Hepatocyte (in vitro differentiated cells): ENCODE results near the gene PRSS21. TPM values are rescaled to one million over a fixed set of nuclear protein-coding genes. Genes with fewer than 3 reads are reported as not detected.
A peak's percentile ranks its signal among the peaks of the same experiment; 100 is the strongest.

Experiments used
- DNase-seq: peaks from one replicate; pipeline ENCODE4 v3.0.0-alpha.2; 2016; ENCODE audit warnings: low spot score
- H2AFZ ChIP-seq: fragments of 200-600 bp; sonication (generic); 2 replicates; pipeline ENCODE4 v1.6.0; 2016; ENCODE audit warnings: antibody characterized with exemption, mild to moderate bottlenecking
- H3K27ac ChIP-seq: fragments of 200-600 bp; sonication (generic); 2 replicates; pipeline ENCODE4 v1.5.1; 2016; ENCODE audit warnings: mild to moderate bottlenecking
- H3K27me3 ChIP-seq: fragments of 200-600 bp; sonication (generic); 2 replicates; pipeline ENCODE4 v1.6.1; 2016
- H3K36me3 ChIP-seq: fragments of 200-600 bp; sonication (generic); replicated peaks from 2 replicates; pipeline ENCODE4 v1.5.1; 2016; ENCODE audit warnings: low read depth; ENCODE audit not compliant: insufficient read depth
- H3K4me1 ChIP-seq: fragments of 200-600 bp; sonication (generic); 2 replicates; pipeline ENCODE4 v1.5.1; 2016; ENCODE audit warnings: mild to moderate bottlenecking, moderate library complexity; ENCODE audit not compliant: insufficient read depth
- H3K4me2 ChIP-seq: fragments of 200-600 bp; sonication (generic); 2 replicates; pipeline ENCODE4 v1.6.0; 2016
- H3K4me3 ChIP-seq: fragments of 200-600 bp; sonication (generic); 2 replicates; pipeline ENCODE4 v1.5.1; 2016; ENCODE audit warnings: mild to moderate bottlenecking
- H3K79me2 ChIP-seq: fragments of 200-600 bp; sonication (generic); 2 replicates; pipeline ENCODE4 v1.6.0; 2017; ENCODE audit warnings: mild to moderate bottlenecking
- H3K9me2 ChIP-seq: fragments of 200-600 bp; sonication (generic); replicated peaks from 2 replicates; pipeline ENCODE4 v1.6.0; 2017; ENCODE audit warnings: mild to moderate bottlenecking; ENCODE audit not compliant: insufficient read depth
- H3K9me3 ChIP-seq: fragments of 200-600 bp; sonication (generic); 2 replicates; pipeline ENCODE4 v1.5.1; 2016; ENCODE audit warnings: low read depth, mild to moderate bottlenecking
- H4K20me1 ChIP-seq: fragments of 200-600 bp; sonication (generic); 2 replicates; pipeline ENCODE4 v1.6.0; 2016; ENCODE audit warnings: mild to moderate bottlenecking; ENCODE audit not compliant: insufficient read depth, poor library complexity, severe bottlenecking
- CTCF ChIP-seq: fragments of 200-600 bp; sonication (generic); IDR thresholded peaks from 2 replicates; pipeline ENCODE4 v1.5.1; 2016; ENCODE audit warnings: antibody characterized with exemption, mild to moderate bottlenecking; ENCODE audit not compliant: poor library complexity
- EZH2 ChIP-seq: fragments of 200-600 bp; sonication (generic); IDR thresholded peaks from 2 replicates; pipeline ENCODE4 v1.6.1; 2016; ENCODE audit warnings: antibody characterized with exemption, mild to moderate bottlenecking, borderline replicate concordance
- EZH2phosphoT487 ChIP-seq: fragments of 200-600 bp; sonication (generic); IDR thresholded peaks from one replicate; pipeline ENCODE4 v1.6.1; 2018; ENCODE audit warnings: antibody characterized with exemption, mild to moderate bottlenecking, low read depth, moderate library complexity; ENCODE audit not compliant: unreplicated experiment, severe bottlenecking
- WGBS: methylation state at CpG from one replicate; pipeline ENCODE4 v1.1.6; 2016; ENCODE audit warnings: low lambda C conversion rate; ENCODE audit errors: missing lambda C conversion rate; 5-methylcytosine and 5-hydroxymethylcytosine counted together
- polyA plus RNA-seq: library from polyadenylated mRNA; unstranded; fragments of >200 nt; fragmentation: Nextera tagmentation; extraction: Ambion mirVana; gene quantifications from 2 replicates; pipeline ENCODE4 v1.2.1, GENCODE V29; 2016
- total RNA-seq: library from RNA; depleted of rRNA; stranded (reverse); fragments of >200 nt; gene quantifications from 2 replicates; pipeline ENCODE4 v1.2.3, GENCODE V29; 2014

PRSS21 gene
- total and polyA plus RNA-seq, 2 experiments from 2014 or later, result not detected

- H3K4me1 ChIP-seq, result peaks cover 3% of the 10 kb centered on the region
- no peaks in the 10 kb centered on the region for H4K20me1 ChIP-seq
- WGBS, result 86% methylated on average over 8 of the region's 8 CpGs
- H3K36me3 ChIP-seq, result no peaks in the 10 kb centered on the region
- H3K27me3 ChIP-seq, result no peaks in the 10 kb centered on the region
- H3K4me2 ChIP-seq, result no peak overlapping the region
- H2AFZ ChIP-seq, result no peak overlapping the region
- H3K79me2 ChIP-seq, result no peaks in the 10 kb centered on the region
- no peaks in the 10 kb centered on the region for H3K9me3 ChIP-seq
- no peak for DNase-seq
- H3K27ac ChIP-seq, result no peak overlapping the region
- no peak for TF ChIP-seq EZH2
- no peak overlapping the region for H3K4me3 ChIP-seq
- no peaks in the 10 kb centered on the region for H3K9me2 ChIP-seq
Measured at GRCh38 chr16:2791174-2791573, 25.9 kb upstream of the PRSS21 start.

- no peaks in the 10 kb centered on the region for H4K20me1 ChIP-seq
- H3K79me2 ChIP-seq, result no peaks in the 10 kb centered on the region
- no peak overlapping the region for H3K4me3 ChIP-seq
- H3K9me2 ChIP-seq, result no peaks in the 10 kb centered on the region
- no peaks in the 10 kb centered on the region for H3K36me3 ChIP-seq
- no peak for DNase-seq
- no peaks in the 10 kb centered on the region for H3K9me3 ChIP-seq
- H2AFZ ChIP-seq, result no peak overlapping the region
- H3K27ac ChIP-seq, result no peak overlapping the region
- H3K4me2 ChIP-seq, result no peak overlapping the region
- H3K27me3 ChIP-seq, result no peaks in the 10 kb centered on the region
- H3K4me1 ChIP-seq, result peaks cover 3% of the 10 kb centered on the region
- WGBS, result 92% methylated on average over 10 of the region's 10 CpGs
- no peak for TF ChIP-seq EZH2
- no peak for TF ChIP-seq EZH2phosphoT487
- no peak for TF ChIP-seq CTCF
Measured at GRCh38 chr16:2792940-2793339, 24.1 kb upstream of the PRSS21 start.

- Histone ChIP-seq H3K27me3 (no peaks in the 10 kb centered on the region), H3K4me1 (peaks cover 12% of the 10 kb centered on the region), H3K36me3 (no peaks in the 10 kb centered on the region), H4K20me1 (no peaks in the 10 kb centered on the region), H3K4me2 (no peak overlapping the region), H3K9me2 (no peaks in the 10 kb centered on the region), H3K79me2 (no peaks in the 10 kb centered on the region), H3K4me3 (no peak overlapping the region), H2AFZ (no peak overlapping the region), H3K27ac (peak overlapping the region; percentile 89), H3K9me3 (no peaks in the 10 kb centered on the region)
- TF ChIP-seq EZH2 (no peak), EZH2phosphoT487 (no peak), CTCF (no peak)
- DNase-seq, result peak; percentile 60
- 74% methylated on average over 7 of the region's 7 CpGs for WGBS
Measured at GRCh38 chr16:2795395-2796143, 21.5 kb upstream of the PRSS21 start.

- Histone ChIP-seq H3K36me3 (no peaks in the 10 kb centered on the region), H3K9me2 (no peaks in the 10 kb centered on the region), H3K27ac (peak overlapping the region; percentile 98), H3K79me2 (no peaks in the 10 kb centered on the region), H3K4me3 (no peak overlapping the region), H4K20me1 (no peaks in the 10 kb centered on the region), H3K9me3 (no peaks in the 10 kb centered on the region), H3K27me3 (no peaks in the 10 kb centered on the region), H3K4me1 (peaks cover 12% of the 10 kb centered on the region), H3K4me2 (no peak overlapping the region), H2AFZ (no peak overlapping the region)
- DNase-seq, result no peak
- over 99% methylated on average over 16 of the region's 39 CpGs for WGBS
- TF ChIP-seq EZH2 (no peak), EZH2phosphoT487 (no peak), CTCF (no peak)
Measured at GRCh38 chr16:2798723-2799204, 18.3 kb upstream of the PRSS21 start.
